ENCODE results near the gene MEGF10. TPM values are rescaled to one million over a fixed set of nuclear protein-coding genes. Genes with fewer than 3 reads are reported as not detected.
A peak's percentile ranks its signal among the peaks of the same experiment; 100 is the strongest.

Gene MEGF10
- total and polyA plus RNA-seq, 2 of the 8 experiments (the other 6 are each of a cell fraction or from before 2014, with no cell fraction given), result 38.2 to 53.1 TPM

DNA sequence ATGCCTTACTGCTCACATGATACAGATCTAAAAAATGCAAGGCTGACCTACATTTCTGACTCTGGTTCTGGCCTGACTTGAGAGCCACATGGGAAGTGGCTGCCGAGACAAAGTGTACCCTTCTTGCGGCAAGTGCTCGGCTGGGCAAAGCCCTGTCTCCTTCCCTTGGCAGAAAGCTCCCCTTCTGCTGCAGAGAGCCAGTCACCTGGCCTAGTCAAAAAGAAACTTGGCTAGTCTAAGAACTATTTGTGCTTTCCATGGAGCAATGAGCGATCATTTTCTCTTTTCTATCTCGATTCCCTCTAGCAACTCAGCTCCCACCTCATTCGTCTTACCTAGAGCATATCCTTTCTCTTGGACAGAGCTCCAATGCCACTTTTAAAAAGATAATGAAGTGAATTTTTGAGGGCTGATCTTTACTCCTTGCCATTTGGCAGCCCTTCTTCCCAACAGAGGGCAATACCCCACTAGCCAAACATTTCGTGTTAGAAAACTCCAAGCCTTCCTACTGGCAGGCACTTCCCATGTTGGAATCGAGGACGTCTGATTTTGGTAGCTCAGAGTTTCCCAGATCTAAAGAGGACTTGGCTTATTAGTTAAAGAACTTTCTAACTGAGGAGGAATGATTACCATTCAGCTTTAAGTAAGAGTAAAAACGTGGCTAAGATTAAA, 118.8 kb downstream of the MEGF10 start:
- DNase-seq (ENCODE audit: low read depth in 1 of 2, low spot score in 2 of 2), result no peak
- Histone ChIP-seq H3K14ac (ENCODE audit: insufficient read length) (no peak overlapping the region), H3K4ac (replicated peaks; ENCODE audit: insufficient read length, low read depth, low read length) (peak overlapping the region; percentile 8), H2BK15ac (ENCODE audit: low read length) (no peak overlapping the region), H3K27me3 (replicated peaks in 1 of 4; ENCODE audit: control insufficient read depth in 3 of 4, extremely low read depth in 1 of 4, insufficient read depth in 3 of 4, low read length in 3 of 4) (no peaks in the 10 kb centered on the region), H3K9me3 (ENCODE audit: insufficient read depth in 2 of 2, low read depth in 1 of 2, low read length in 1 of 2) (no peaks in the 10 kb centered on the region), H3K4me3 (ENCODE audit: extremely low read depth in 1 of 4, insufficient read depth in 2 of 4, low read depth in 3 of 4, low read length in 4 of 4) (no peak overlapping the region), H4K91ac (replicated peaks; ENCODE audit: insufficient read length, low read length) (no peak overlapping the region), H3K79me1 (ENCODE audit: low read depth, low read length) (no peaks in the 10 kb centered on the region), H2BK12ac (ENCODE audit: low read depth, low read length) (no peak overlapping the region), H3K9ac (replicated peaks in 1 of 4; ENCODE audit: extremely low read depth in 1 of 4, low read depth in 3 of 4, low read length in 3 of 4) (no peak overlapping the region), H4K5ac (ENCODE audit: insufficient read length, low read depth, low read length) (no peak overlapping the region), H3K79me2 (ENCODE audit: control insufficient read depth in 1 of 2, insufficient read depth in 2 of 2, low read length in 2 of 2) (no peaks in the 10 kb centered on the region), H2AK5ac (ENCODE audit: low read depth, low read length) (no peak overlapping the region), H3K4me1 (replicated peaks in 1 of 4; ENCODE audit: control insufficient read depth in 3 of 4, insufficient read depth in 4 of 4, low read length in 3 of 4) (peaks cover 0 to 10% (median 8%) of the 10 kb centered on the region in 4 experiments; a peak in 6 of 7 replicates), H4K20me1 (replicated peaks in 1 of 2; ENCODE audit: control insufficient read depth in 1 of 2, insufficient read depth in 2 of 2, low read length in 2 of 2) (no peaks in the 10 kb centered on the region), H3K27ac (ENCODE audit: low read depth, low read length) (no peak overlapping the region), H3K56ac (replicated peaks; ENCODE audit: insufficient read length, low read depth, low read length) (no peak overlapping the region), H2BK120ac (replicated peaks; ENCODE audit: low read depth, low read length) (no peak overlapping the region), H3K23ac (ENCODE audit: insufficient read length) (no peak overlapping the region), H2AFZ (ENCODE audit: low read length) (no peak overlapping the region), H2BK5ac (ENCODE audit: low read depth, low read length) (no peak overlapping the region), H4K8ac (ENCODE audit: extremely low read depth, insufficient read depth, low read length) (no peak overlapping the region), H3K23me2 (ENCODE audit: low read depth, low read length) (no peaks in the 10 kb centered on the region), H3K36me3 (ENCODE audit: control insufficient read depth in 2 of 4, insufficient read depth in 4 of 4, low read length in 3 of 4) (peaks cover 0 to 3% (median 0%) of the 10 kb centered on the region in 4 experiments; a peak in 2 of 8 replicates), H3K4me2 (ENCODE audit: insufficient read depth in 1 of 2, low read depth in 2 of 2, low read length in 2 of 2) (no peak overlapping the region), H3K18ac (ENCODE audit: extremely low read depth, low read length) (no peak overlapping the region), H2BK20ac (ENCODE audit: low read length) (no peak overlapping the region)
- 83% methylated on average over 10 of the region's 10 CpGs; no CpG with 5 or more reads in 1 of the 2 experiments for WGBS, 2 experiments (ENCODE audit: extremely low coverage in 1 of 2, insufficient coverage in 1 of 2, insufficient read length in 1 of 2, insufficient replicate concordance in 2 of 2, low coverage in 1 of 2, low lambda C conversion rate in 2 of 2, missing lambda C conversion rate in 1 of 2)
- CTCF ChIA-PET (ENCODE audit: partially characterized antibody), result interaction anchor here (0.8 to 2.6 kb wide), 3 partner anchors 11 to 35 kb away, joined by 3 to 11 read pairs (median 5); no protein-coding TSS in a partner anchor
- FAIRE-seq, result no peak
- POLR2A ChIA-PET (ENCODE audit: partially characterized antibody), result no interaction called here
- no peak for TF ChIP-seq CHD2 (IDR thresholded peaks at IDR 0.05; ENCODE audit: low read length)
- TF ChIP-seq, protein P1, sequence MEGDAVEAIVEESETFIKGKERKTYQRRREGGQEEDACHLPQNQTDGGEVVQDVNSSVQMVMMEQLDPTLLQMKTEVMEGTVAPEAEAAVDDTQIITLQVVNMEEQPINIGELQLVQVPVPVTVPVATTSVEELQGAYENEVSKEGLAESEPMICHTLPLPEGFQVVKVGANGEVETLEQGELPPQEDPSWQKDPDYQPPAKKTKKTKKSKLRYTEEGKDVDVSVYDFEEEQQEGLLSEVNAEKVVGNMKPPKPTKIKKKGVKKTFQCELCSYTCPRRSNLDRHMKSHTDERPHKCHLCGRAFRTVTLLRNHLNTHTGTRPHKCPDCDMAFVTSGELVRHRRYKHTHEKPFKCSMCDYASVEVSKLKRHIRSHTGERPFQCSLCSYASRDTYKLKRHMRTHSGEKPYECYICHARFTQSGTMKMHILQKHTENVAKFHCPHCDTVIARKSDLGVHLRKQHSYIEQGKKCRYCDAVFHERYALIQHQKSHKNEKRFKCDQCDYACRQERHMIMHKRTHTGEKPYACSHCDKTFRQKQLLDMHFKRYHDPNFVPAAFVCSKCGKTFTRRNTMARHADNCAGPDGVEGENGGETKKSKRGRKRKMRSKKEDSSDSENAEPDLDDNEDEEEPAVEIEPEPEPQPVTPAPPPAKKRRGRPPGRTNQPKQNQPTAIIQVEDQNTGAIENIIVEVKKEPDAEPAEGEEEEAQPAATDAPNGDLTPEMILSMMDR (IDR thresholded peaks at IDR 0.05; ENCODE audit: control extremely low read depth in 1 of 3, insufficient read depth in 1 of 3, low read depth in 1 of 3, low read length in 3 of 3), result no peak
- no peak for TF ChIP-seq RNF2 (IDR thresholded peaks at IDR 0.05; ENCODE audit: borderline replicate concordance, low read depth, low read length, missing control alignments, poor library complexity, severe bottlenecking)
- TF ChIP-seq RAD21 (IDR thresholded peaks at IDR 0.05 in 1 of 2, conservative IDR thresholded peaks at IDR 0.05 in 1 of 2; ENCODE audit: low read depth in 2 of 2, low read length in 2 of 2), result no peak
- no peak for TF ChIP-seq RBBP5 (IDR thresholded peaks at IDR 0.05; ENCODE audit: borderline replicate concordance, low read depth, low read length)
- no peak for TF ChIP-seq KDM5A (IDR thresholded peaks at IDR 0.05; ENCODE audit: low read length)
- TF ChIP-seq GTF2F1 (IDR thresholded peaks at IDR 0.05; ENCODE audit: borderline replicate concordance, low read depth, low read length), result no peak
- TF ChIP-seq HDAC6 (IDR thresholded peaks at IDR 0.05; ENCODE audit: low read depth, low read length), result no peak
- no peak for TF ChIP-seq KDM4A (IDR thresholded peaks at IDR 0.05; ENCODE audit: low read depth, low read length, severe bottlenecking)

Measured in H1 (cell line).